OCI-LY1 (cell line): Measurements from ENCODE around the gene ARHGEF4.

Experiments used
- H2AFZ ChIP-seq: fragments of 200-600 bp; sonication (generic), shearing (Covaris generic); 2 replicates; pipeline ENCODE4 v1.6.0; 2014; ENCODE audit warnings: antibody characterized with exemption, mild to moderate bottlenecking, low read length
- H3F3A ChIP-seq: fragments of 200-600 bp; sonication (generic), shearing (Covaris generic); 2 replicates; pipeline ENCODE4 v1.6.0; 2014; ENCODE audit warnings: mild to moderate bottlenecking, antibody characterized with exemption, low read length, moderate library complexity; ENCODE audit not compliant: insufficient read depth
- H3K27ac ChIP-seq: fragments of 200-600 bp; sonication (generic); 2 replicates; pipeline ENCODE4 v1.5.1; 2014; ENCODE audit warnings: low read length, mixed run types, mild to moderate bottlenecking, low read depth; ENCODE audit not compliant: poor library complexity, severe bottlenecking
- H3K27me3 ChIP-seq: fragments of 200-600 bp; sonication (generic); 2 replicates; pipeline ENCODE4 v1.6.0; 2014; ENCODE audit warnings: antibody characterized with exemption, mild to moderate bottlenecking, low read length, moderate library complexity; ENCODE audit not compliant: insufficient read depth
- H3K36me3 ChIP-seq: fragments of 200-600 bp; sonication (generic); 2 replicates; pipeline ENCODE4 v1.6.1; 2014; ENCODE audit warnings: mild to moderate bottlenecking, antibody characterized with exemption, low read length, moderate library complexity, mixed read lengths; ENCODE audit not compliant: insufficient read depth
- H3K4me1 ChIP-seq: fragments of 200-600 bp; sonication (generic); 2 replicates; pipeline ENCODE4 v1.5.1; 2014; ENCODE audit warnings: mild to moderate bottlenecking, low read length, moderate library complexity; ENCODE audit not compliant: insufficient read depth, severe bottlenecking
- H3K4me2 ChIP-seq: fragments of 200-600 bp; sonication (generic), shearing (Covaris generic); 2 replicates; pipeline ENCODE4 v1.6.1; 2014; ENCODE audit warnings: low read length
- H3K4me3 ChIP-seq: fragments of 200-600 bp; sonication (generic); 2 replicates; pipeline ENCODE4 v1.5.1; 2014; ENCODE audit warnings: low read length, low read depth, mild to moderate bottlenecking, mixed read lengths; ENCODE audit not compliant: poor library complexity, severe bottlenecking
- H3K79me2 ChIP-seq: fragments of 200-600 bp; shearing (Covaris generic); 2 replicates; pipeline ENCODE4 v1.6.1; 2016; ENCODE audit warnings: mixed run types, low read length, mixed read lengths; ENCODE audit not compliant: insufficient read depth
- H3K9ac ChIP-seq: fragments of 200-600 bp; sonication (generic), shearing (Covaris generic); 2 replicates; pipeline ENCODE4 v1.6.1; 2014; ENCODE audit warnings: mild to moderate bottlenecking, low read length, mixed read lengths
- H3K9me2 ChIP-seq: fragments of 200-600 bp; sonication (generic), shearing (Covaris generic); 2 replicates; pipeline ENCODE4 v1.6.1; 2014; ENCODE audit warnings: low read depth, mild to moderate bottlenecking, low read length, mixed read lengths
- H3K9me3 ChIP-seq: fragments of 200-600 bp; shearing (Covaris generic); 2 replicates; pipeline ENCODE4 v1.6.1; 2014; ENCODE audit warnings: low read length, mixed read lengths
- H4K20me1 ChIP-seq: fragments of 200-600 bp; sonication (generic), shearing (Covaris generic); 2 replicates; pipeline ENCODE4 v1.6.0; 2016; ENCODE audit warnings: mild to moderate bottlenecking, low read length; ENCODE audit not compliant: insufficient read depth
- CTCF ChIP-seq: fragments of 200-600 bp; sonication (generic), shearing (Covaris generic); IDR thresholded peaks from 2 replicates; pipeline ENCODE4 v1.5.1; 2017; ENCODE audit warnings: mild to moderate bottlenecking, antibody characterized with exemption, low read length, moderate library complexity, mixed read lengths
- EZH2 ChIP-seq: fragments of 200-600 bp; sonication (generic), shearing (Covaris generic); IDR thresholded peaks from 2 replicates; pipeline ENCODE4 v1.8.0; 2017; ENCODE audit warnings: borderline replicate concordance, mixed run types, mild to moderate bottlenecking, antibody characterized with exemption, low read length, moderate library complexity, mixed read lengths

ARHGEF4 gene

DNA sequence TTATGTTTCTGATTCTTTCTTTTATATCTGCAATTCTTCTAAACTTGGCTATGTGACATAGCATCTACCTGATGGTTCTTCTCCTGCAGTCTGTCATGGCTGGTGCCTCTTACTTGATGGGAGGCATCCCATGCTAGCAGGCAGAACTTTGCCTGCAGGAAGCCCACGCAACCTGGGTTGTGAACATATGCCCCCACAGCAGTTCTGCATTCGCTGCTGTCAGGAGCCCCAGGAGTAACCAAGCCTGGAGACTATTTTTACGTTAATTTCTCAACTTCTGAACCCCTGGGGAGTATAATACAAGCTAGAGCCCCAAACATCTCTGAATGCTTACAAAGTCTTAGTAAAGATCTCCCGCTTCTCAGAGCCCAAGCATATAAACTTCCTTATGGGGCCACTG, 244.5 kb downstream of the ARHGEF4 start:
- no peaks in the 10 kb centered on the region for H3K4me1 ChIP-seq
- H3K9me2 ChIP-seq, result no peaks in the 10 kb centered on the region
- no peaks in the 10 kb centered on the region for H3F3A ChIP-seq
- H3K27ac ChIP-seq, result no peak overlapping the region
- no peak overlapping the region for H2AFZ ChIP-seq
- peaks cover 90% of the 10 kb centered on the region for H3K36me3 ChIP-seq
- no peak for TF ChIP-seq CTCF
- no peak for TF ChIP-seq EZH2
- H3K4me2 ChIP-seq, result no peak overlapping the region
- no peak overlapping the region for H3K9ac ChIP-seq
- no peaks in the 10 kb centered on the region for H3K27me3 ChIP-seq
- no peaks in the 10 kb centered on the region for H3K9me3 ChIP-seq
- H3K4me3 ChIP-seq, result no peak overlapping the region
- 0 out of 2 replicates have a peak, but pooled peaks cover 3% of the 10 kb centered on the region for H4K20me1 ChIP-seq
- H3K79me2 ChIP-seq, result peaks cover 48% of the 10 kb centered on the region

GRCh38 chr2:131085646-131086045, 248.9 kb downstream of the ARHGEF4 start:
- no peaks in the 10 kb centered on the region for H4K20me1 ChIP-seq
- no peaks in the 10 kb centered on the region for H3F3A ChIP-seq
- no peak overlapping the region for H3K4me2 ChIP-seq

GRCh38 chr2:131092458-131093005, 255.8 kb downstream of the ARHGEF4 start:
- Histone ChIP-seq H3K27ac (peak overlapping the region; percentile 23), H3K9ac (peak overlapping the region; percentile 77), H2AFZ (no peak overlapping the region), H3K79me2 (peaks cover 50% of the 10 kb centered on the region), H3K27me3 (no peaks in the 10 kb centered on the region), H3K9me3 (no peaks in the 10 kb centered on the region), H3K4me1 (peaks cover 16% of the 10 kb centered on the region), H3K4me3 (peak overlapping the region; percentile 72), H3K9me2 (no peaks in the 10 kb centered on the region), H4K20me1 (no peaks in the 10 kb centered on the region), H3K4me2 (peak overlapping the region; percentile 66), H3F3A (no peaks in the 10 kb centered on the region), H3K36me3 (peaks cover 29% of the 10 kb centered on the region)
- no peak for TF ChIP-seq EZH2
- no peak for TF ChIP-seq CTCF

More at GRCh38 chr2:131085646-131086045, 248.9 kb downstream of the ARHGEF4 start:
- H3K4me3 ChIP-seq, result no peak overlapping the region
- H3K36me3 ChIP-seq, result peaks cover 77% of the 10 kb centered on the region
- no peak for TF ChIP-seq EZH2
- no peak for TF ChIP-seq CTCF
- no peak overlapping the region for H3K9ac ChIP-seq
- H3K9me3 ChIP-seq, result no peaks in the 10 kb centered on the region
- no peaks in the 10 kb centered on the region for H3K4me1 ChIP-seq
- peaks cover 65% of the 10 kb centered on the region for H3K79me2 ChIP-seq
- H3K27me3 ChIP-seq, result no peaks in the 10 kb centered on the region
- no peaks in the 10 kb centered on the region for H3K9me2 ChIP-seq
- H2AFZ ChIP-seq, result no peak overlapping the region
- H3K27ac ChIP-seq, result no peak overlapping the region
